K562 (cell line): ENCODE measurements around the gene EWSR1. TPM values are rescaled to one million over a fixed set of nuclear protein-coding genes. Genes with fewer than 3 reads are reported as not detected.

ENCODE experiments used
- ARID1B ChIP-seq: fragments of 450-650 bp; IDR thresholded peaks from 2 replicates; pipeline ENCODE4 v1.6.1; 2016; ENCODE audit warnings: antibody characterized with exemption, mild to moderate bottlenecking, inconsistent platforms
- BRF1 ChIP-seq: IDR thresholded peaks from 3 replicates; pipeline ENCODE4 v1.6.1; 2011; ENCODE audit warnings: borderline replicate concordance, mild to moderate bottlenecking; ENCODE audit not compliant: insufficient read length; ENCODE audit errors: extremely low read depth
- CHD7 ChIP-seq: fragments of 200-600 bp; sonication (generic); IDR thresholded peaks from one replicate; pipeline ENCODE4 v1.6.1; 2012; ENCODE audit warnings: mild to moderate bottlenecking, low read depth, low read length, inconsistent platforms
- ELF4 ChIP-seq: fragments of 450-650 bp; formaldehyde crosslinking; IDR thresholded peaks from 2 replicates; pipeline ENCODE4 v1.4.0; 2022; ENCODE audit warnings: missing genetic modification characterization
- JUND ChIP-seq, 2 experiments: IDR thresholded peaks; 2 replicates in 1 of 2; 3 replicates in 1 of 2; pipeline ENCODE4 v1.6.1; 2011; ENCODE audit warnings: borderline replicate concordance in 2 of 2, low read depth in 2 of 2, low read length in 2 of 2, improper control_type of control experiment in 1 of 2, missing biosample characterization in 1 of 2, missing genetic modification characterization in 1 of 2, missing genetic modification reagents in 1 of 2
- SMARCE1 ChIP-seq: fragments of 450-650 bp; IDR thresholded peaks from 2 replicates; pipeline ENCODE4 v1.7.1; 2016; ENCODE audit warnings: mild to moderate bottlenecking
- TEAD1 ChIP-seq, 2 experiments: fragments of 450-650 bp in 1 of 2; sonication (generic) in 1 of 2; formaldehyde crosslinking; IDR thresholded peaks; 2 replicates each; pipeline versions ENCODE4 v1.4.0 to v1.8.0; 2020 to 2022; ENCODE audit warnings: mild to moderate bottlenecking in 2 of 2, missing genetic modification reagents in 1 of 2
- WHSC1 ChIP-seq: IDR thresholded peaks from one replicate; pipeline ENCODE4 v1.6.1; 2012; ENCODE audit warnings: low read length, control low read depth, inconsistent platforms
- YY1 ChIP-seq, 3 experiments: IDR thresholded peaks; 2 replicates each; pipeline ENCODE4 v1.6.1; 2011; ENCODE audit warnings: low read length in 2 of 3, mild to moderate bottlenecking in 2 of 3, moderate library complexity in 2 of 3, borderline replicate concordance in 1 of 3, control low read depth in 1 of 3, low read depth in 1 of 3; ENCODE audit not compliant: insufficient read depth in 3 of 3, insufficient replicate concordance in 2 of 3, control insufficient read depth in 1 of 3, insufficient read length in 1 of 3; ENCODE audit errors: extremely low read depth in 1 of 3
- ZFP1 ChIP-seq: fragments of 450-650 bp; formaldehyde crosslinking; IDR thresholded peaks from 2 replicates; pipeline ENCODE4 v1.4.0; 2020; ENCODE audit warnings: mild to moderate bottlenecking, mixed read lengths
- ZNF133 ChIP-seq: fragments of 250-450 bp; sonication (Bioruptor Pico); IDR thresholded peaks from 2 replicates; pipeline ENCODE4 v1.4.0; 2020; ENCODE audit warnings: mild to moderate bottlenecking
- ZNF263 ChIP-seq: sonication (generic); formaldehyde crosslinking; IDR thresholded peaks from 2 replicates; pipeline ENCODE4 v1.8.0; 2022; ENCODE audit warnings: mild to moderate bottlenecking, missing genetic modification reagents, borderline replicate concordance
- ZNF282 ChIP-seq: sonication (generic); formaldehyde crosslinking; IDR thresholded peaks from 2 replicates; pipeline ENCODE4 v1.8.1; 2023; ENCODE audit warnings: missing genetic modification reagents
- polyA plus RNA-seq, 8 experiments: library from polyadenylated mRNA; depleted of rRNA in 4 of 8; stranded (reverse) in 5 of 8; unstranded in 3 of 8; fragments of >200 nt; fragmentation: Nextera tagmentation in 2 of 8; fragmentation: Illumina TruSeq in 1 of 8; extraction: Ambion mirVana in 2 of 8; extraction: Trizol in 1 of 8; gene quantifications; 2 replicates each; pipeline versions ENCODE4 v1.2.1 to v1.2.3, GENCODE V29; 2011 to 2014; ENCODE audit warnings: inconsistent platforms in 1 of 8, missing spikeins in 1 of 8
- total RNA-seq, 7 experiments: library from RNA; depleted of rRNA in 6 of 7; stranded (reverse); fragments of >200 nt in 6 of 7; fragmentation: Illumina TruSeq in 2 of 7; extraction: Trizol in 2 of 7; gene quantifications; 2 replicates each; pipeline versions ENCODE4 v1.2.1 to v1.2.3, GENCODE V29; 2011 to 2021; ENCODE audit warnings: low replicate concordance in 1 of 7
- TF ChIP-seq, protein P1 (sequence below), 2 experiments: fragments of 450-650 bp; conservative IDR thresholded peaks; 2 replicates each; pipeline ENCODE4 v1.6.1; 2017; ENCODE audit warnings: mild to moderate bottlenecking in 2 of 2, moderate library complexity in 2 of 2

The EWSR1 gene
- total and polyA plus RNA-seq, 9 of the 15 experiments (the other 6 are each of a cell fraction or from before 2014, with no cell fraction given): 83.3 to 450 (median 239) TPM

- TF ChIP-seq WHSC1: no peak
- TF ChIP-seq ZNF133 (CRISPR knock-in tag): no peak
- TF ChIP-seq ELF4 (CRISPR knock-in tag): no peak
- TF ChIP-seq ZNF282 (CRISPR knock-in tag): no peak
- TF ChIP-seq ZFP1 (CRISPR knock-in tag): no peak
- no peak for TF ChIP-seq YY1 (IDR thresholded peaks at IDR 0.05; ENCODE audit: borderline replicate concordance in 1 of 3, control insufficient read depth in 1 of 3, extremely low read depth in 1 of 3, insufficient read depth in 3 of 3, insufficient read length in 1 of 3, insufficient replicate concordance in 2 of 3, low read depth in 1 of 3, low read length in 2 of 3)
- TF ChIP-seq, protein P1, sequence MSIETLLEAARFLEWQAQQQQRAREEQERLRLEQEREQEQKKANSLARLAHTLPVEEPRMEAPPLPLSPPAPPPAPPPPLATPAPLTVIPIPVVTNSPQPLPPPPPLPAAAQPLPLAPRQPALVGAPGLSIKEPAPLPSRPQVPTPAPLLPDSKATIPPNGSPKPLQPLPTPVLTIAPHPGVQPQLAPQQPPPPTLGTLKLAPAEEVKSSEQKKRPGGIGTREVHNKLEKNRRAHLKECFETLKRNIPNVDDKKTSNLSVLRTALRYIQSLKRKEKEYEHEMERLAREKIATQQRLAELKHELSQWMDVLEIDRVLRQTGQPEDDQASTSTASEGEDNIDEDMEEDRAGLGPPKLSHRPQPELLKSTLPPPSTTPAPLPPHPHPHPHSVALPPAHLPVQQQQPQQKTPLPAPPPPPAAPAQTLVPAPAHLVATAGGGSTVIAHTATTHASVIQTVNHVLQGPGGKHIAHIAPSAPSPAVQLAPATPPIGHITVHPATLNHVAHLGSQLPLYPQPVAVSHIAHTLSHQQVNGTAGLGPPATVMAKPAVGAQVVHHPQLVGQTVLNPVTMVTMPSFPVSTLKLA (conservative IDR thresholded peaks at IDR 0.05): peak in 1 of 2 experiments; percentile 50; a peak in 1 of 4 replicates
- TF ChIP-seq ZNF263 (CRISPR knock-in tag): peak; percentile 20; the same call in 1 of the 2 replicates
- TF ChIP-seq TEAD1 (CRISPR knock-in tag; IDR thresholded peaks at IDR 0.05): no peak
- TF ChIP-seq ARID1B: peak; percentile 30; the same call in 1 of the 2 replicates
- TF ChIP-seq CHD7: no peak
- TF ChIP-seq JUND (IDR thresholded peaks at IDR 0.05; ENCODE audit: borderline replicate concordance, low read depth, low read length): peak; percentile 92
- peak; percentile 86; the same call in 1 of the 3 replicates for TF ChIP-seq JUND (tag; IDR thresholded peaks at IDR 0.05; ENCODE audit: borderline replicate concordance, low read depth, low read length)
- TF ChIP-seq BRF1: no peak
- 0 out of 2 replicates have a peak, but pooled peaks have one; percentile 17 for TF ChIP-seq SMARCE1
Measured at GRCh38 chr22:29310863-29311339, 42.8 kb downstream of the EWSR1 start (continued).
